K562 (cell line): ENCODE measurements around the gene PKD1L1.

Experiments used
- EZH2 ChIP-seq: IDR thresholded peaks from 2 replicates; pipeline ENCODE4 v1.6.1; 2012; ENCODE audit warnings: low read depth, mild to moderate bottlenecking, inconsistent platforms, low read length, borderline replicate concordance
- JUND ChIP-seq, 2 experiments: IDR thresholded peaks; 2 replicates in 1 of 2; 3 replicates in 1 of 2; pipeline ENCODE4 v1.6.1; 2011; ENCODE audit warnings: borderline replicate concordance in 2 of 2, low read depth in 2 of 2, low read length in 2 of 2, improper control_type of control experiment in 1 of 2, missing biosample characterization in 1 of 2, missing genetic modification characterization in 1 of 2, missing genetic modification reagents in 1 of 2
- SIN3A ChIP-seq, 2 experiments: fragments of 150-350 bp in 1 of 2; IDR thresholded peaks; 2 replicates each; pipeline ENCODE4 v1.6.1; 2011 to 2016; ENCODE audit warnings: borderline replicate concordance in 2 of 2, low read depth in 2 of 2, low read length in 2 of 2, mild to moderate bottlenecking in 2 of 2, moderate library complexity in 2 of 2; ENCODE audit not compliant: control insufficient read depth in 1 of 2

- no peak for TF ChIP-seq EZH2
- no peak for TF ChIP-seq JUND (IDR thresholded peaks at IDR 0.05; ENCODE audit: borderline replicate concordance, low read depth, low read length)
- no peak for TF ChIP-seq JUND (tag; IDR thresholded peaks at IDR 0.05; ENCODE audit: borderline replicate concordance, low read depth, low read length)
- TF ChIP-seq SIN3A (IDR thresholded peaks at IDR 0.05; ENCODE audit: borderline replicate concordance in 2 of 2, control insufficient read depth in 1 of 2, low read depth in 2 of 2, low read length in 2 of 2) = no peak
These were observed 161.6 kb downstream of the PKD1L1 start for GRCh38 chr7:47786557-47787248.
